Smooth muscle cell (in vitro differentiated cells): ENCODE measurements around the gene ETV1. TPM values are rescaled to one million over a fixed set of nuclear protein-coding genes. Genes with fewer than 3 reads are reported as not detected.

ENCODE experiments used
- DNase-seq: peaks from one replicate; lab custom pipeline; 2025; ENCODE audit not compliant: unreplicated experiment; lab: John Stamatoyannopoulos, UW
- H2AFZ ChIP-seq: fragments of 200-600 bp; sonication (generic); 2 replicates; pipeline ENCODE4 v1.6.0; 2016; ENCODE audit warnings: antibody characterized with exemption, low read depth, mild to moderate bottlenecking
- H3F3A ChIP-seq: fragments of 200-600 bp; sonication (generic); 2 replicates; pipeline ENCODE4 v1.6.0; 2017; ENCODE audit warnings: antibody characterized with exemption, low read depth
- H3K27ac ChIP-seq: fragments of 200-600 bp; sonication (generic); 2 replicates; pipeline ENCODE4 v1.5.1; 2016; ENCODE audit warnings: low read depth, mild to moderate bottlenecking
- H3K27me3 ChIP-seq: fragments of 200-600 bp; sonication (generic); 2 replicates; pipeline ENCODE4 v1.6.1; 2016; ENCODE audit warnings: low read depth, mild to moderate bottlenecking
- H3K36me3 ChIP-seq: fragments of 200-600 bp; sonication (generic); 2 replicates; pipeline ENCODE4 v1.5.1; 2016; ENCODE audit warnings: low read depth
- H3K4me1 ChIP-seq: fragments of 200-600 bp; sonication (generic); 2 replicates; pipeline ENCODE4 v1.5.1; 2016; ENCODE audit warnings: low read depth
- H3K4me2 ChIP-seq: fragments of 200-600 bp; sonication (generic); 2 replicates; pipeline ENCODE4 v1.6.0; 2016; ENCODE audit warnings: mild to moderate bottlenecking
- H3K4me3 ChIP-seq: fragments of 200-600 bp; sonication (generic); 2 replicates; pipeline ENCODE4 v1.5.1; 2016; ENCODE audit warnings: mild to moderate bottlenecking
- H3K79me2 ChIP-seq: fragments of 200-600 bp; sonication (generic); 2 replicates; pipeline ENCODE4 v1.6.0; 2016; ENCODE audit warnings: low read depth, mild to moderate bottlenecking
- H3K9ac ChIP-seq: fragments of 200-600 bp; sonication (generic); 2 replicates; pipeline ENCODE4 v1.6.0; 2016; ENCODE audit warnings: low read depth
- H3K9me3 ChIP-seq: fragments of 200-600 bp; sonication (generic); replicated peaks from 2 replicates; pipeline ENCODE4 v1.5.1; 2016; ENCODE audit warnings: low read depth
- H4K20me1 ChIP-seq: fragments of 200-600 bp; sonication (generic); 2 replicates; pipeline ENCODE4 v1.6.0; 2016; ENCODE audit warnings: low read depth
- WGBS: methylation state at CpG from one replicate; pipeline ENCODE4 v1.1.7; 2016; ENCODE audit warnings: low lambda C conversion rate; 5-methylcytosine and 5-hydroxymethylcytosine counted together
- polyA plus RNA-seq: library from polyadenylated mRNA; unstranded; fragments of >200 nt; fragmentation: Nextera tagmentation; extraction: Ambion mirVana; gene quantifications from 2 replicates; pipeline ENCODE4 v1.2.1, GENCODE V29; 2016
- total RNA-seq: library from RNA; depleted of rRNA; stranded (reverse); fragments of >200 nt; gene quantifications from 2 replicates; pipeline ENCODE4 v1.2.3, GENCODE V29; 2014
- TF ChIP-seq, protein P1 (sequence below): fragments of 200-600 bp; sonication (generic); IDR thresholded peaks from 2 replicates; pipeline ENCODE4 v1.5.1; 2017; ENCODE audit warnings: borderline replicate concordance, mild to moderate bottlenecking, antibody characterized with exemption; ENCODE audit not compliant: insufficient read depth, poor library complexity, severe bottlenecking

ETV1 gene
- total and polyA plus RNA-seq, 2 experiments from 2014 or later, result 24.3 to 27.8 TPM

DNA sequence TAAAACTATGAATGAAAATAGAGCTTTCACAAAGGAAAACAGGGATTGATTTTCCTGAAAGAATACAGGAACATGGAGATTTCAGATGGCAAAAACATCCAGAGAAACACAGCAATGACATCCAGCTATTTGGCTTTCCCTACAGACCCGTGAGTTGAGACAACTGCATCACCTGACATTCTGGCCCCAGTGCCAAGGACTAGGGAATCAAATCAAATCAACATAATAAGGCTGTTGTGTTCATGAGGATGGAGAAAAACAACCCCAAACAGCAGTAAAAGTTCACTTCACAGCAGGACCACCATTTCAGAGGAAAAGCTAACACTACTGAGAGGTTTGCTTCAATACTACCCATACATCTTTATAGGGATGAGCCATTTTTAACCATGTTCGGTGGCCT is 25.5 kb downstream of the ETV1 start:
- Histone ChIP-seq H3K36me3 (no peaks in the 10 kb centered on the region), H3K79me2 (no peaks in the 10 kb centered on the region), H3K9me3 (no peaks in the 10 kb centered on the region), H3K4me1 (no peaks in the 10 kb centered on the region), H2AFZ (no peak overlapping the region), H4K20me1 (no peaks in the 10 kb centered on the region), H3K4me3 (no peak overlapping the region), H3K27me3 (no peaks in the 10 kb centered on the region), H3F3A (no peaks in the 10 kb centered on the region), H3K27ac (no peak overlapping the region), H3K9ac (no peak overlapping the region), H3K4me2 (no peak overlapping the region)
- no peak for DNase-seq
- WGBS, result 94% methylated on average over 2 of the region's 2 CpGs
- TF ChIP-seq, protein P1, sequence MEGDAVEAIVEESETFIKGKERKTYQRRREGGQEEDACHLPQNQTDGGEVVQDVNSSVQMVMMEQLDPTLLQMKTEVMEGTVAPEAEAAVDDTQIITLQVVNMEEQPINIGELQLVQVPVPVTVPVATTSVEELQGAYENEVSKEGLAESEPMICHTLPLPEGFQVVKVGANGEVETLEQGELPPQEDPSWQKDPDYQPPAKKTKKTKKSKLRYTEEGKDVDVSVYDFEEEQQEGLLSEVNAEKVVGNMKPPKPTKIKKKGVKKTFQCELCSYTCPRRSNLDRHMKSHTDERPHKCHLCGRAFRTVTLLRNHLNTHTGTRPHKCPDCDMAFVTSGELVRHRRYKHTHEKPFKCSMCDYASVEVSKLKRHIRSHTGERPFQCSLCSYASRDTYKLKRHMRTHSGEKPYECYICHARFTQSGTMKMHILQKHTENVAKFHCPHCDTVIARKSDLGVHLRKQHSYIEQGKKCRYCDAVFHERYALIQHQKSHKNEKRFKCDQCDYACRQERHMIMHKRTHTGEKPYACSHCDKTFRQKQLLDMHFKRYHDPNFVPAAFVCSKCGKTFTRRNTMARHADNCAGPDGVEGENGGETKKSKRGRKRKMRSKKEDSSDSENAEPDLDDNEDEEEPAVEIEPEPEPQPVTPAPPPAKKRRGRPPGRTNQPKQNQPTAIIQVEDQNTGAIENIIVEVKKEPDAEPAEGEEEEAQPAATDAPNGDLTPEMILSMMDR, result no peak

DNA sequence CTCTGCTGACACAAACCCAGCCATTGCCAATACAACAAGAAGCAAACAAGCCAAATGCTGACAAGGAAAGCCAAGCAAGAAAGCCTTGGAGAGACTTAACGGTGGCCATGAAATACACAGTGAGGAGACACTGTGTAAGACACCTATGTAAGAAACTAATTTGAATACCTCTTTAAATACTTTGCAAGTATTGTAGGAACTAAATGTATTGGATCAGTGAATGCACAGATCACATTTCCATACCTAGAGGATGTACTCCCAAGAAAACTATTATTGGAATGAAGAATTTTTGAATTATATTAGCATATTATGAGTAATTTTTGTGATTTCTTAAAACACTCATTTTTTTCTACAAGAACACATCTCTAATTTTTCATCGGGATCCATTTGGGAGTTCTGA is 34.0 kb downstream of the ETV1 start:
- Histone ChIP-seq H3K4me1 (no peaks in the 10 kb centered on the region), H3K9me3 (no peaks in the 10 kb centered on the region), H2AFZ (no peak overlapping the region), H3K79me2 (no peaks in the 10 kb centered on the region), H3K4me2 (no peak overlapping the region), H3K27ac (no peak overlapping the region), H3K36me3 (no peaks in the 10 kb centered on the region), H3K4me3 (no peak overlapping the region), H3K27me3 (no peaks in the 10 kb centered on the region), H3F3A (no peaks in the 10 kb centered on the region), H4K20me1 (no peaks in the 10 kb centered on the region), H3K9ac (no peak overlapping the region)
- TF ChIP-seq, protein P1, result no peak
- WGBS, result 93% methylated on average over 2 of the region's 2 CpGs
- DNase-seq, result no peak

DNA sequence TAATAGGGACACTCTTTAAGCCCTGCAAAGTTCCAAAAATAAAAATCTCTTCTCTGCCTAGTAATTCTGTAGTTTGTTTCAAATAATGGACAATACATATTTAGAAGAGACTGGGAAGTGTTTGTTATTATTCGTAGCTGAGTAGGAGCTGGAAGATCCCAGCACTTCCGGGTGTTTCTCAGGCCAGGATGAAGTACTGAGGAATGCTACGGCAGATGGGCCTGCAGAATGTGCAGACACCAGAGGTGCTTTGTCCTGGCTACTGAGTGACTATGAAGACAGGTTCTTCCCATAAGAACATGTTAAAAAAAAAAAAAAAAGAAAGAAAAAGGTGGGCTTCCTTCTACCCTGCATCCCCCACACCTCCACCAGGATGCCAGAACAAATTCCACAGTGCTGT is 36.1 kb downstream of the ETV1 start:
- H3K9ac ChIP-seq, result no peak overlapping the region
- H3K79me2 ChIP-seq, result no peaks in the 10 kb centered on the region
- H2AFZ ChIP-seq, result no peak overlapping the region
- H3K4me1 ChIP-seq, result peaks cover 7% of the 10 kb centered on the region
- H3K9me3 ChIP-seq, result no peaks in the 10 kb centered on the region
- TF ChIP-seq, protein P1, result no peak
- H3K4me3 ChIP-seq, result no peak overlapping the region
- DNase-seq, result no peak
- H3K36me3 ChIP-seq, result no peaks in the 10 kb centered on the region
- H3K4me2 ChIP-seq, result no peak overlapping the region
- H3F3A ChIP-seq, result no peaks in the 10 kb centered on the region
- H3K27ac ChIP-seq, result no peak overlapping the region
- no peaks in the 10 kb centered on the region for H4K20me1 ChIP-seq
- H3K27me3 ChIP-seq, result no peaks in the 10 kb centered on the region
- 80% methylated on average over 3 of the region's 3 CpGs for WGBS

DNA sequence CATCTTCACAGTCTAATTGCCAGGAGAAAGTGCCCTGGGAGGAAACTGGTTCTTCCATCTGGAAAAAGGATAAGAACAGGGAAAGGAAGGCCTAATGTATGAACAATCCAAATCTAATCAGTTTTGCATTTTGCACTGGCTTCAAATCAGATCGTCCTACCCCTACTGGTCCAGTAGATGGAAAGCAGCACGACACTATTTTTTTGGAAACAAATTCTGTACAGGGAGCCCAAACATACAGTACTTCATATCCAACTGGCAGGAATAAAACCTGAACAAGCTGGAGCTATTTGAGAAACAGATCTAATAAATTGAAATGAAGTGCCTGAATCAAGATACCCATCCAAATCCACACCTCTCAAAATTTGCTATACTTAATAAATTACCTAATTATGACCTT is 36.5 kb downstream of the ETV1 start:
- H3K27me3 ChIP-seq, result no peaks in the 10 kb centered on the region
- H3F3A ChIP-seq, result no peaks in the 10 kb centered on the region
- TF ChIP-seq, protein P1, result no peak
- no peaks in the 10 kb centered on the region for H3K79me2 ChIP-seq
- DNase-seq, result no peak
- no peaks in the 10 kb centered on the region for H3K9me3 ChIP-seq
- no peak overlapping the region for H2AFZ ChIP-seq
- no peak overlapping the region for H3K9ac ChIP-seq
- no peaks in the 10 kb centered on the region for H3K36me3 ChIP-seq
- 79% methylated on average over 2 of the region's 2 CpGs for WGBS
- H4K20me1 ChIP-seq, result no peaks in the 10 kb centered on the region
- no peak overlapping the region for H3K4me2 ChIP-seq
- H3K4me1 ChIP-seq, result peaks cover 7% of the 10 kb centered on the region
- H3K27ac ChIP-seq, result no peak overlapping the region
- H3K4me3 ChIP-seq, result no peak overlapping the region
